ENCODE data around the gene NEURL4.

Gene NEURL4

DNA sequence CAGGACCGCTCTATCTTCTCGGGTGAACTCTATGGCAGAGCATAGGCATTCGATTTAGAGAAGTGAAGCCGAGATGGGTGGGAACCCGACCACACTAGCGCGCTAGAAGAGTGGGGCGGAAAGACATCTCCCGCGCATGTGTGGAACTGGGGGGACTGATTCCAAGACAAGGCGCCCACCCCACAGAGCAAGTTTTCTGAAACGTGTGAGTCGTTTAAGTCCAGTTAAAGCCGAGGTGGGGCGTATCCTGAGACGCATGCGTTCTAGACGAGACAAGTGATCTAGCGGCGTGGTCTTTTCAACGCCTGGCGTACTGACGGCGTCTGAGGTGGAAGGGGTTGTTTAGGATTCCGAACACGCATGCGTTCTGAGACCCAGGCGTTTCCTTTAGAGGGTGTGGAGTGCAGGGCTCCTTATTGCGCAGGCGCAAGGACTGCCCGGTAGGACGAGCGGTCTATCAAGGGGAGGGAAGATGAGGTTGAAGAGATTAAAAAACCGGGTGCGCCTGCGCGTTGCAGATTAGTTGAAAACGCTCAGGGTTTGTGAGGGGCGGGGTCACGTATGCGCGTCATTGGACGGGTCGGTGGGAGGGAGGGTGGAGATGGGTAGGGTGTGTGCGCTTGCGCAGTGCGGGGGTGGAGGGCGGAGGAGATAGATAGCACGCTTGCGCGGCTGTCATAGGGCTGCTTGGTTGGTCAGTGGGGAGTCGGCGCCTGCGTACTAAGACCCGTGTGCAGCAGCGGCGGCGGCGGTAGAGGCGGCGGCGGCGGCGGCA, 22.0 kb downstream of the NEURL4 start, which contains the start of gene EIF5A:
EIF5A (plus strand) TSS at position 718 of the 775 bp plus-strand sequence. CDS start 2,008 bp downstream, outside the sequence.
- peak; percentile 99 for DNase-seq (ENCODE audit: low spot score)
- Histone ChIP-seq H3K27ac (peak within 1 kb of the TSS; percentile 99), H3K4me3 (peak within 1 kb of the TSS; percentile 92)
- TF ChIP-seq, protein P1, sequence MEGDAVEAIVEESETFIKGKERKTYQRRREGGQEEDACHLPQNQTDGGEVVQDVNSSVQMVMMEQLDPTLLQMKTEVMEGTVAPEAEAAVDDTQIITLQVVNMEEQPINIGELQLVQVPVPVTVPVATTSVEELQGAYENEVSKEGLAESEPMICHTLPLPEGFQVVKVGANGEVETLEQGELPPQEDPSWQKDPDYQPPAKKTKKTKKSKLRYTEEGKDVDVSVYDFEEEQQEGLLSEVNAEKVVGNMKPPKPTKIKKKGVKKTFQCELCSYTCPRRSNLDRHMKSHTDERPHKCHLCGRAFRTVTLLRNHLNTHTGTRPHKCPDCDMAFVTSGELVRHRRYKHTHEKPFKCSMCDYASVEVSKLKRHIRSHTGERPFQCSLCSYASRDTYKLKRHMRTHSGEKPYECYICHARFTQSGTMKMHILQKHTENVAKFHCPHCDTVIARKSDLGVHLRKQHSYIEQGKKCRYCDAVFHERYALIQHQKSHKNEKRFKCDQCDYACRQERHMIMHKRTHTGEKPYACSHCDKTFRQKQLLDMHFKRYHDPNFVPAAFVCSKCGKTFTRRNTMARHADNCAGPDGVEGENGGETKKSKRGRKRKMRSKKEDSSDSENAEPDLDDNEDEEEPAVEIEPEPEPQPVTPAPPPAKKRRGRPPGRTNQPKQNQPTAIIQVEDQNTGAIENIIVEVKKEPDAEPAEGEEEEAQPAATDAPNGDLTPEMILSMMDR (IDR thresholded peaks at IDR 0.05), result no peak

- Histone ChIP-seq H3K4me3 (no peak overlapping the region), H3K27ac (no peak overlapping the region)
- DNase-seq (ENCODE audit: low spot score), result no peak
- TF ChIP-seq, protein P1 (IDR thresholded peaks at IDR 0.05), result no peak
Observed at GRCh38 chr17:7304179-7304578, 25.0 kb downstream of the NEURL4 start.

DNA sequence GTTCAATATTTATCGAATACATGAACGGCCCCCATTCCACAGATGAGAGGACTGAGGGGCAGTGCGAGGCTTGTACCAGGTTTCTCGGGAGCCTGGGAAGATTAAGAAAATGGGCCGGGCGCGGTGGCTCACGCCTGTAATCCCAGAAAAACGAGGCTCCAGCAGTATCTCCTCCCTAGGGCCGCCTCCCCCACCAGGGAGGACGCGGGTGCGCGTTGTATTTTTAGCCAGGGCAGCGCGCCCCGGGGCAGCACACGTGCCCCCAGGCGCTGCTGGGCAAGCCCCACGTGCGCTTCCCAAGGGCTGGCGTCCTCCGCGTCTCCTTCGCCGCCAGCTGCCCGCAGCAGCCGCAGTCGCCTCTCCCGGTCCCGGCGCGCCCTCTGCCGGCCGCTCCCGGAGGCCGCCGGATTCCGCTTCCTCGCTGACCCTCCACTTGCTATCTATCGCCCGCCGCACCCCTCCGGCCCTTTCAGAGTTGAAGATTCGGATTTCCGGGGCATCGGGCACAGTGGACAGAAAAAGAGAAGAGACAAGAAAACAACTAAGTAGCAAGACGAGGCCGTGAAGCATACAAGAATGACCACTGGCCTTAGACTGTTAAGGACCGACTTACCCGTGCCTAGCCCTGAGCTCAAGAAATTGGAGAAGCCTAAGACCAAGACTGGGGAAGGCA, 32.8 kb downstream of the NEURL4 start:
- H3K27ac ChIP-seq, result peak overlapping the region; percentile 32 to 48
- DNase-seq (ENCODE audit: low spot score), result peak; percentile 85
- H3K4me3 ChIP-seq, result peak overlapping the region; percentile 55
- TF ChIP-seq, protein P1 (IDR thresholded peaks at IDR 0.05), result peak; percentile 98

DNA sequence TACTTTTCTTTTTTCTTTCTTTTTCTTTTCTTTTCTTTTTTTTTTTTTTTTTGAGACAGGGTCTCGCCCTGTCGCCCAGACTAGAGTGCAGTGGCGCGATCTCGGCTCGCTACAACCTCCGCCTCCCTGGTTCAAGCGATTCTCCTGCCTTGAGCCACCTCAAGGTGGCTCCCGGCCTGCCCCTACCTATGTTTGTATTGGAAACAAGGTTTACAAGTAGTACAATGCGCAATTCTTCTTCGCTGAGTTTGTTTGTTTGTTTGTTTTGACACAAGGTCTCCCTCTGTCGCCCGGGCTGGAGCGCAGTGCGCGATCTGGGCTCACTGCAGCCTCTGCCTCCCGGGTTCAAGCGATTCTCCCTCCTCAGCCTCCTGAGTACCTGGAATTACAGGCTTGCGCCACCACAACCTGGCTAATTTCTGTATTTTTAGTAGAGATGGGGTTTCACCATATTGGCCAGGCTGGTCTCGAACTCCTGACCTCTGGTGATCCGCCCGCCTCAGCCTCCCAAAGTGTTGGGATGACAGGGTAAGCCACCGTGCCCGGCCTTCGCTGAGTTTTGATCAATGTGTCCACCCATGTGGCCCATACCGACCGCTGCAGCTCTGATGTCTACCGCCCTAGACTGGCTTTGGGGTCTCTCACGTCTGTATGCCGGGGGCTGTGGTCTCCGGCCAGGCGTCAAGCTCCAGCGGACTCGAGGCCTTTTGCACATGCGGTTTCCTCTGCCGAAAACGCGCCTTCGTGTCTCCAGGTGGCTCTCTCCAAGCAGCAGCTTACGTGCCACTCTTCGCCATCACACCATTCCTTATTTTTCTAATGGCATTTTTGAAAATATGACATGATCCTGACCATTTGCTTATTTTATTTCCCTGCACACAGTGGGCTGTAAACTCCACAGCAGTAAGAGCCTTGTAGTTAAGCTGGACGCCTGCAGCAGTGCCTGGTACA, 33.6 kb downstream of the NEURL4 start:
- H3K27ac ChIP-seq, result peak overlapping the region; percentile 32 to 48
- peak overlapping the region; percentile 55 for H3K4me3 ChIP-seq
- TF ChIP-seq, protein P1 (IDR thresholded peaks at IDR 0.05), result no peak
- DNase-seq (ENCODE audit: low spot score), result peak; percentile 68

GRCh38 chr17:7294614-7295153, 34.5 kb downstream of the NEURL4 start, which contains the start of gene YBX2:
YBX2 (minus strand) TSS chr17:7294639; CDS start chr17:7294500, 139 bp downstream.
- DNase-seq (ENCODE audit: low spot score), result no peak
- TF ChIP-seq, protein P1 (IDR thresholded peaks at IDR 0.05), result no peak
- Histone ChIP-seq H3K4me3 (peak within 1 kb of the TSS; percentile 67), H3K27ac (no peak within 1 kb of the TSS)

GRCh38 chr17:7293816-7294613, 35.1 kb downstream of the NEURL4 start:
- no peak overlapping the region for H3K27ac ChIP-seq
- TF ChIP-seq, protein P1 (IDR thresholded peaks at IDR 0.05), result no peak
- no peak for DNase-seq (ENCODE audit: low spot score)
- H3K4me3 ChIP-seq, result peak overlapping the region; percentile 67
